Lung (tissue), 16 donors: Measurements from ENCODE around the gene COG6. TPM values are rescaled to one million over a fixed set of nuclear protein-coding genes. Genes with fewer than 3 reads are reported as not detected.

ENCODE experiments used
- ATAC-seq: fragments of 200-7000 bp; cut with Tn5 transposase; one replicate; pipeline ENCODE4 v1.9.1; 2020; ENCODE audit warnings: moderate number of reproducible peaks; ENCODE audit not compliant: insufficient read depth, low FRiP score
- DNase-seq, 3 donors: peaks; one replicate each; pipeline ENCODE4 v3.0.0-alpha.2; 2013 to 2017
- H3K27ac ChIP-seq, 2 donors: one replicate each; pipeline ENCODE4 v1.5.1; 2013; ENCODE audit warnings: mild to moderate bottlenecking in 2 of 2, moderate library complexity in 2 of 2, control low read depth in 1 of 2, inconsistent platforms in 1 of 2, low read depth in 1 of 2, low read length in 1 of 2
- H3K27me3 ChIP-seq, 3 donors: one replicate each; pipeline ENCODE4 v1.5.1; 2013; ENCODE audit warnings: low read length in 2 of 3; ENCODE audit not compliant: control insufficient read depth in 3 of 3, insufficient read depth in 3 of 3
- H3K36me3 ChIP-seq, 4 donors: one replicate each; pipeline ENCODE4 v1.5.1; 2013; ENCODE audit warnings: low read length in 4 of 4, mild to moderate bottlenecking in 1 of 4, moderate library complexity in 1 of 4; ENCODE audit not compliant: control insufficient read depth in 4 of 4, insufficient read depth in 4 of 4
- H3K4me1 ChIP-seq, 5 donors: one replicate each; pipeline ENCODE4 v1.5.1; 2013; ENCODE audit warnings: low read length in 5 of 5, mild to moderate bottlenecking in 2 of 5, moderate library complexity in 1 of 5; ENCODE audit not compliant: control insufficient read depth in 5 of 5, insufficient read depth in 5 of 5
- H3K4me3 ChIP-seq: one replicate; pipeline ENCODE4 v1.5.1; 2013; ENCODE audit warnings: mild to moderate bottlenecking, control low read depth, moderate library complexity
- H3K9ac ChIP-seq, 2 donors: one replicate each; pipeline ENCODE4 v1.5.1; 2013; ENCODE audit warnings: low read length in 2 of 2, control low read depth in 1 of 2; ENCODE audit not compliant: insufficient read depth in 1 of 2
- H3K9me3 ChIP-seq, 4 donors: one replicate each; pipeline ENCODE4 v1.5.1; 2013; ENCODE audit warnings: low read length in 3 of 4, mild to moderate bottlenecking in 1 of 4, moderate library complexity in 1 of 4; ENCODE audit not compliant: control insufficient read depth in 4 of 4, insufficient read depth in 3 of 4
- CTCF ChIP-seq: IDR thresholded peaks from 2 replicates; pipeline ENCODE4 v1.5.1; 2012; ENCODE audit warnings: mild to moderate bottlenecking; ENCODE audit errors: control extremely low read depth, extremely low read depth
- WGBS, 2 donors: extraction: QIAGEN DNeasy Blood & Tissue Kit; methylation state at CpG; one replicate each; pipeline ENCODE4 v1.1.7; 2013; 5-methylcytosine and 5-hydroxymethylcytosine counted together
- long read RNA-seq, 5 donors: transcript quantifications; one replicate each; lab custom pipeline, GENCODE V29; 2026
- polyA plus RNA-seq, 2 donors: library from polyadenylated mRNA; stranded (reverse); fragments of 200-250 nt; gene quantifications; one replicate each; pipeline ENCODE4 v1.2.1, GENCODE V29; 2013
- total RNA-seq, 2 donors: library from RNA; depleted of rRNA in 1 of 2; stranded (reverse); fragments of >200 nt in 1 of 2; gene quantifications; one replicate each; pipeline ENCODE4 v1.2.1, GENCODE V29; 2014 to 2021
- donor health status: control.
- donor health status: control.
- donor health status: Bipolar disorder and iron deficiency.
- donor health status: healthy.
- donor health status: DM: yes; HTN: yes; CAD: no.

Gene COG6
- 10 to 100 TPM; 28.0 to 66.1 TPM for total RNA-seq
- 1 to 10 TPM; 7.0 to 7.5 TPM for polyA plus RNA-seq
- long read RNA-seq, donor 1, partial matches to known transcripts = 0 of 1 reads
- long read RNA-seq, donor 1, other reads (novel, unspliced or antisense) = 0 of 1 reads
- long read RNA-seq, donor 2 = 0 reads
- long read RNA-seq, donor 3, partial matches to known transcripts = 15 of 16 reads
- long read RNA-seq, donor 3, other reads (novel, unspliced or antisense) = 0 of 16 reads
- long read RNA-seq, donor 4, partial matches to known transcripts = 0 of 1 reads
- long read RNA-seq, donor 4, other reads (novel, unspliced or antisense) = 0 of 1 reads
- long read RNA-seq, donor 5, transcript COG6-204 (19 exons, 3,563 nt) = major isoform, 5 of 6 reads
- long read RNA-seq, donor 5, partial matches to known transcripts = 0 of 6 reads
- long read RNA-seq, donor 5, other reads (novel, unspliced or antisense) = 0 of 6 reads

DNA sequence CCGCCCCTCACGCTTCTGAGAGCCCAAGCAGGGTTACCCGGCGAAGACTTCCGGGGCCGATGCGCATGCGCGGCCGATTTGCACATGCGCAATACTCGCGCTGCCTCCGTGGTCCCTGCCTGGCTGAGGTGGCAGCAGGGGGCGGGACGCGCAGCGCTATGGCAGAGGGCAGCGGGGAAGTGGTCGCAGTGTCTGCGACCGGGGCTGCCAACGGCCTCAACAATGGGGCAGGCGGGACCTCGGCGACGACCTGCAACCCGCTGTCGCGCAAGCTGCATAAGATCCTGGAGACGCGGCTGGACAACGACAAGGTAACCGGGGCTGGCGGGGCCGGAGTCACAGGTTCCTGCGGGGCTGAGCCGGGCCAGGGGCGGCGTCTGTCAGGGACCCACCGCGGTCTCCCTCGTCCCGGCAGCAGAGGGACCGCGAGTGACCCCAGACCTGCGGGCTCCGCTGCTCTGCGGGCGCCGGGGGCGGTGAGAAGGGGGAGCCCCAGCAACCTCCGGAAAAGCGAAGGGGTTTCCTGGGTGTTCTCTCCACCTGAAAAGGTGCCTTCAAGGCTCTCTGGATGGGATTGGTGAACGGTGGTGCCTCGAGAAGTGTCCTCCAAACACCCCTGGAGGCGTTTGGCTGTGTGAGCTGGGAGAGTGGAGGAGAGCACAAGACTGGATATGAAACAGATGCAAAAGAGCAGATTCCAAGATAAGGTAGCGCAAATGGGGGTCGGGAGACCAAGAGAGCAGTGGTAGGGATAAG is at the start of gene COG6:
Gene COG6, plus strand, starts transcription at position 94 of the 756 bp plus-strand sequence. Its CDS starts 65 bp downstream, at position 159.
- no peak for TF ChIP-seq CTCF
- peak within 1 kb of the TSS; percentile 59 to 83 for H3K27ac ChIP-seq

DNA sequence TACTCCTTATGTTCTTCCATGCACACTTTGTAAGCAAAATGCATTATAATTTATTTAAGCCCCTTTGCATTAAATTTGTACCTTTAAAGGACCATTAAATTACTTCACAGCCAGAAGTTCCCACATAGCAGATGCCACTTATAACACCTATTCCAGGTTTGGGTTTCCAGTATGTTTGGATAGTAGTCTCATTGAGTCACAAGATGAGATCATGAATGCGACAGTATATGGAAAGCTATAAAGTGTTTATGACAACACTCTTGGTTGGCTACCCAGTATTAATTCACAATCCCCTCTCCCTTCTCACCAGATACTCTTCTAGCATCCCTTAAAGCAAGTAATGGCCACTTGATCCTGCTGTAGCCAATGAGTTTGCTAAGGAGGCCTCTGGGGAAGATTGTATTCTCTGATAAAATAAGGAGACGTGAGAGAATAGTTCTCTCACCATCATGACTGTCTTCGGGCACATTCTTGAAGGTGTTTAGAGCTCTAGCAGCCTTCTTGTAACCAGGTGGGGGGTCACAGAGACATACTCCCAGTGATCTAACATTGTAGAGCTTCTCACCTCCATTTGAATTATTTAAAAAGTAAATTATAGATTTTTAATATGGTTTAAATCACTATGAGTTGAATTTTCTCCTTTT is 49.7 kb upstream of the COG6 start:
- ATAC-seq (no peak), DNase-seq (no peak)
- Histone ChIP-seq H3K27me3 (peaks cover 0 to 3% (median 0%) of the 10 kb centered on the region in 3 donors), H3K4me1 (peaks cover 0 to 20% (median 3%) of the 10 kb centered on the region in 5 donors), H3K4me3 (no peak overlapping the region), H3K9me3 (no peaks in the 10 kb centered on the region), H3K36me3 (peaks cover 0 to 8% (median 0%) of the 10 kb centered on the region in 4 donors), H3K9ac (no peak overlapping the region), H3K27ac (no peak overlapping the region)
- WGBS, 2 donors = 92 to 93% methylated on average over 3 of the region's 3 CpGs
- TF ChIP-seq CTCF = no peak

More for the DNA sequence above, at the start of gene COG6:
- WGBS, 2 donors = 0 to 1% methylated on average over 58 to 59 of the region's 59 CpGs
- no peaks in the 10 kb centered on the region for H3K9me3 ChIP-seq
- ATAC-seq = peak; percentile 98
- peaks cover 0 to 16% (median 2%) of the 10 kb centered on the region in 5 donors for H3K4me1 ChIP-seq
- H3K4me3 ChIP-seq = peak within 1 kb of the TSS; percentile 95
- H3K27me3 ChIP-seq = no peaks in the 10 kb centered on the region
- DNase-seq = peak; percentile 93 to 95 (median 94)
- H3K9ac ChIP-seq = peak within 1 kb of the TSS; percentile 51 to 88
- H3K36me3 ChIP-seq = peaks cover 0 to 8% (median 3%) of the 10 kb centered on the region in 4 donors

- Histone ChIP-seq H3K4me3 (no peak overlapping the region), H3K9me3 (no peaks in the 10 kb centered on the region), H3K36me3 (peaks cover 0 to 1% (median 0%) of the 10 kb centered on the region in 4 donors), H3K4me1 (peaks cover 0 to 7% (median 0%) of the 10 kb centered on the region in 5 donors), H3K27ac (no peak overlapping the region), H3K27me3 (peaks cover 0 to 4% (median 0%) of the 10 kb centered on the region in 3 donors), H3K9ac (no peak overlapping the region)
- DNase-seq (no peak), ATAC-seq (no peak)
- 95 to 97% methylated on average over 4 of the region's 4 CpGs for WGBS, 2 donors
- no peak for TF ChIP-seq CTCF
Measured at GRCh38 chr13:39607876-39608275, 47.6 kb upstream of the COG6 start.
